ENCODE measurements around the gene KDM4B.

Gene KDM4B

DNA sequence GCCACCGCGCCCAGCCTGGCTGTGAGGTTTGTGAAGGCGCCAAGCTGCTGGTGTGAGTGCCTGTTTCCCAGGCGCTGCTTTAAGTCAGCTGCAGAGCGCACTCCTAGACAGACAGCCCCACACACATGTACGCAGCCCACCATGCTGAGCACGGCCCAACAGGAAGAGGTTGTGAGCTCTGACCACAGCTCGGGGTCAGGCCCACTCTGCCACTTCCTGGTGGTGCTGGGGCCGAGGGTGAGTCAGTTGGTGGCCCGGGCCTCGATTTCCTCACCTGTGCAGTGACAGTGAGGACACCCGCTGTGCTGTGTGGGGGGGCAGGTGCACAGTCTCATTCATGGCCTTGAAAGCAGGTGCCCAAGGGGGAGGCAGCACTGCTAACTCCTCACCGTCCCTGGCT is 106.7 kb downstream of the KDM4B start:
- H3K4me3 ChIP-seq (replicated peaks; ENCODE audit: low read depth, low read length): no peak overlapping the region
- TF ChIP-seq, protein P1, sequence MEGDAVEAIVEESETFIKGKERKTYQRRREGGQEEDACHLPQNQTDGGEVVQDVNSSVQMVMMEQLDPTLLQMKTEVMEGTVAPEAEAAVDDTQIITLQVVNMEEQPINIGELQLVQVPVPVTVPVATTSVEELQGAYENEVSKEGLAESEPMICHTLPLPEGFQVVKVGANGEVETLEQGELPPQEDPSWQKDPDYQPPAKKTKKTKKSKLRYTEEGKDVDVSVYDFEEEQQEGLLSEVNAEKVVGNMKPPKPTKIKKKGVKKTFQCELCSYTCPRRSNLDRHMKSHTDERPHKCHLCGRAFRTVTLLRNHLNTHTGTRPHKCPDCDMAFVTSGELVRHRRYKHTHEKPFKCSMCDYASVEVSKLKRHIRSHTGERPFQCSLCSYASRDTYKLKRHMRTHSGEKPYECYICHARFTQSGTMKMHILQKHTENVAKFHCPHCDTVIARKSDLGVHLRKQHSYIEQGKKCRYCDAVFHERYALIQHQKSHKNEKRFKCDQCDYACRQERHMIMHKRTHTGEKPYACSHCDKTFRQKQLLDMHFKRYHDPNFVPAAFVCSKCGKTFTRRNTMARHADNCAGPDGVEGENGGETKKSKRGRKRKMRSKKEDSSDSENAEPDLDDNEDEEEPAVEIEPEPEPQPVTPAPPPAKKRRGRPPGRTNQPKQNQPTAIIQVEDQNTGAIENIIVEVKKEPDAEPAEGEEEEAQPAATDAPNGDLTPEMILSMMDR (IDR thresholded peaks at IDR 0.05; ENCODE audit: low read length, missing control alignments): no peak
- DNase-seq (ENCODE audit: low read depth): no peak

DNA sequence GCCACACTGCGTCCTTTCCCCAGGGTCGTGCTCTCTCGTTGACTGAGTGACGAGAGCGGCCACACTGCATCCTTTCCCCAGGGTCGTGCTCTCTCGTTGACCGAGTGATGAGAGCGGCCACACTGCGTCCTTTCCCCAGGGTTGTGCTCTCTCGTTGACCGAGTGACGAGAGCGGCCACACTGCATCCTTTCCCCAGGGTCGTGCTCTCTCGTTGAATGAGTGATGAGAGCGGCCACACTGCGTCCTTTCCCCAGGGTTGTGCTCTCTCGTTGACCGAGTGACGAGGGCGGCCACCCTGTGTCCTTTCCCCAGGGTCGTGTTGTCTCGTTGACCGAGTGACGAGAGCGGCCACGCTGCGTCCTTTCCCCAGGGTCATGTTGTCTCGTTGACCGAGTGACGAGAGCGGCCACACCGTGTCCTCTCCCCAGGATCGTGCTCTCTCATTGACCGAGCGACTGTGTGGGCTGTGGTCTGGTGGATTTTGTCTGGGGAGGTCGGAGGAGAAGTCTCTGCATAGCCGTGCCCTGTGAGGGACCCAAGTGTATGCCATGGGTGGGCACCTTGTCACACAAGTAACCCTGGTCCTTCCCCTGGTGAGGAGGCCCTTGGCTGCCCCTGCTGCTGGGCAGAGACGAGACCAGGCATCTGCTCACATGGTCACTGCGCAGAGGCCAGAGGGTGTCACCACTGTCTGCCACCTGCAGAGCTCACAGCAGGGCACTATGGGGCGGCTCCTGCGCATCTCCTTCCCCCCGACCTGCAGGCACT is 107.7 kb downstream of the KDM4B start:
- no peak for DNase-seq (ENCODE audit: low read depth)
- TF ChIP-seq, protein P1 (IDR thresholded peaks at IDR 0.05; ENCODE audit: low read length, missing control alignments): no peak
- no peak overlapping the region for H3K4me3 ChIP-seq (replicated peaks; ENCODE audit: low read depth, low read length)

DNA sequence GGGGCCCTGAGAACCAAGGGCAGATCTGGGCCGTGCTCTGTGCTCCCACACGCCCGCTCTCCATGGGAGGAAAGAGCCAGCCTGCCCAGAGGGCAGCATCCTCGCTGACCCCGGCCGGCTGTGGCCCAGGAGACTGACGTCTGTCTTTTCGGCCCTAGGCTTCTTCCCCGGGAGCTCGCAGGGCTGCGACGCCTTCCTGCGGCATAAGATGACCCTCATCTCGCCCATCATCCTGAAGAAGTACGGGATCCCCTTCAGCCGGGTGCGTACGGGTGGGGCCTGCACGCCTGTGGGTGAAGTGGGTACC is 108.2 kb downstream of the KDM4B start:
- DNase-seq (ENCODE audit: low read depth): no peak
- TF ChIP-seq, protein P1 (IDR thresholded peaks at IDR 0.05; ENCODE audit: low read length, missing control alignments): no peak
- H3K4me3 ChIP-seq (replicated peaks; ENCODE audit: low read depth, low read length): no peak overlapping the region

DNA sequence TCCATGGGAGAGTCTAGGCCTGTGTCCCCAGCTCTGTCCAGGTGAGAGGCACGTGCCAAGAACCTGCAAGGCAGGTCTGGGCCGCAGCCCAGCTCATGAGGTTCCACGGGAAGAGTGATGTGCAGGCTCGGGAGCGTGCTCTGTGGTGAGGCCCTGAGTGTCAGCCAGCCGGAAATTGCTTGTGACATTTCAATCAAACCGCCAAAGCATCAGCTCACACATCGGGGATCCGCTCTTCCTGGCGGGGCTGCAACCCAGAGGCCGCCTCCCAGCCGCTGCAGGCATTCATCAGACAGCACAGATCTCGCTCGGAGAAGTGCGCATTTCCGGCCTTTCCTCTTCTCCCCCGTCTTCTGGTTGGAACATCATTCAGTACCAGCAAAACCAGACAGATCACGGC is 109.3 kb downstream of the KDM4B start:
- DNase-seq (ENCODE audit: low read depth): no peak
- no peak overlapping the region for H3K4me3 ChIP-seq (replicated peaks; ENCODE audit: low read depth, low read length)
- TF ChIP-seq, protein P1 (IDR thresholded peaks at IDR 0.05; ENCODE audit: low read length, missing control alignments): no peak

DNA sequence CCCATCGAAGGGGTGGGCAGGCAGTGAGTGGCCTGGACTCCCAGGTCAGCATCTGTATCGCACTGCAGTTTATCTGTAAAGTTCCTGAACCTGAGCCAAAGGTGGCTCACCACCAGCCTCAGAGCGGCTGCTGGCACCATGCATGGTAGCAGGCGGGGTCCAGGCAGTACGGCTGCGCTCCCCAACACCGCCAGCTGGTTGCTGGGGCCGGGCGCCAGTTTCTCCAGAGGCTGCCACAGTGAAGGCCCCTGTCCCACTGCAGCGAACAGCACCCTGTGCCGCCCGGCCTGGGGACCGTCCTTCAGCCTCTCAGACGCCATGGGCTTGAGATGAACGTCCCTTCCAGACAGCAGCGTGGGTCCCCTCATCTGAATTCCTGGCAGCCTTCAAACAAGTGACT is 109.8 kb downstream of the KDM4B start:
- no peak for DNase-seq (ENCODE audit: low read depth)
- H3K4me3 ChIP-seq (replicated peaks; ENCODE audit: low read depth, low read length): no peak overlapping the region
- TF ChIP-seq, protein P1 (IDR thresholded peaks at IDR 0.05; ENCODE audit: low read length, missing control alignments): no peak

DNA sequence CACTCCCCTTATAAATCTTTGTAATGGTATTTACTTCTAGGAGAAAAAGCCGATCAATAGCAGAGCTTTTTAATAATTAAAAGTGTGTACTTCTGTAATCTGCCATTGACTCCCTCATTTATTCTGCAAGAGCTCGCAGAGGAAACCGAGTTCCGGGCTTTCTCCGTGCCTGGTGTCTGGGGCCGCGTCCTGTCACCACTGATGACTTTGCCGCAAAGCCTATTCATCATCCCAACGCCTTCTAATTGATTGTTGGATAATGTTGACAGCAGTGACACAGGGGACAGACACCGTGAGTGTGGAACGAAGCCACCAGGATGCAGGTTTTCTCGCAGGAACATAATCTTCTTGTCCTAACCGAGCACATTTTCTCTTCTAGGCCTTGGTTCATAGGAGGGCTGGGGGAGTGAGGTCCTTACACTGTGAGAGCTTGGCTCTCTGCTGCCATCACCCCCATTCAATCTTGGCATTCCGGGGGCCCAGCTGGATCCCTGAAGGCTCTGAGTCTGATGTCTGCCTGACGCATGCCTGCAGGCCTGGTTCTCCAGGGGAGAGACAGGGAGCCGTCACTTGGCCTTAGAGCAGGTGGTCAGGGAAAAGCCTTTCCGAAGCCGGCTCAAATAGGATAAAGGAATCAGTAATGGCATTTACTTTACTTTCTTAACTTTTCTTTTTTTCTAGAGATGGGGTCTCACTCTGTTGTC is 110.3 kb downstream of the KDM4B start:
- TF ChIP-seq, protein P1 (IDR thresholded peaks at IDR 0.05; ENCODE audit: low read length, missing control alignments): no peak
- no peak overlapping the region for H3K4me3 ChIP-seq (replicated peaks; ENCODE audit: low read depth, low read length)

More for the DNA sequence above, 110.3 kb downstream of the KDM4B start:
- no peak for DNase-seq (ENCODE audit: low read depth)

Data from fibroblast of pulmonary artery (primary cell).